Embryonic facial prominence (tissue), 1 donor: ENCODE data around the gene VWA3B.
"Not testable (repeated sequence)": the region's sequence is repeated elsewhere in the genome, so short reads cannot be mapped to it uniquely, and the experiment has no call there.

Source experiments
- DNase-seq: peaks from one replicate; pipeline ENCODE4 v3.0.0-alpha.2; 2016; ENCODE audit errors: extremely low spot score

The VWA3B gene, protein sequence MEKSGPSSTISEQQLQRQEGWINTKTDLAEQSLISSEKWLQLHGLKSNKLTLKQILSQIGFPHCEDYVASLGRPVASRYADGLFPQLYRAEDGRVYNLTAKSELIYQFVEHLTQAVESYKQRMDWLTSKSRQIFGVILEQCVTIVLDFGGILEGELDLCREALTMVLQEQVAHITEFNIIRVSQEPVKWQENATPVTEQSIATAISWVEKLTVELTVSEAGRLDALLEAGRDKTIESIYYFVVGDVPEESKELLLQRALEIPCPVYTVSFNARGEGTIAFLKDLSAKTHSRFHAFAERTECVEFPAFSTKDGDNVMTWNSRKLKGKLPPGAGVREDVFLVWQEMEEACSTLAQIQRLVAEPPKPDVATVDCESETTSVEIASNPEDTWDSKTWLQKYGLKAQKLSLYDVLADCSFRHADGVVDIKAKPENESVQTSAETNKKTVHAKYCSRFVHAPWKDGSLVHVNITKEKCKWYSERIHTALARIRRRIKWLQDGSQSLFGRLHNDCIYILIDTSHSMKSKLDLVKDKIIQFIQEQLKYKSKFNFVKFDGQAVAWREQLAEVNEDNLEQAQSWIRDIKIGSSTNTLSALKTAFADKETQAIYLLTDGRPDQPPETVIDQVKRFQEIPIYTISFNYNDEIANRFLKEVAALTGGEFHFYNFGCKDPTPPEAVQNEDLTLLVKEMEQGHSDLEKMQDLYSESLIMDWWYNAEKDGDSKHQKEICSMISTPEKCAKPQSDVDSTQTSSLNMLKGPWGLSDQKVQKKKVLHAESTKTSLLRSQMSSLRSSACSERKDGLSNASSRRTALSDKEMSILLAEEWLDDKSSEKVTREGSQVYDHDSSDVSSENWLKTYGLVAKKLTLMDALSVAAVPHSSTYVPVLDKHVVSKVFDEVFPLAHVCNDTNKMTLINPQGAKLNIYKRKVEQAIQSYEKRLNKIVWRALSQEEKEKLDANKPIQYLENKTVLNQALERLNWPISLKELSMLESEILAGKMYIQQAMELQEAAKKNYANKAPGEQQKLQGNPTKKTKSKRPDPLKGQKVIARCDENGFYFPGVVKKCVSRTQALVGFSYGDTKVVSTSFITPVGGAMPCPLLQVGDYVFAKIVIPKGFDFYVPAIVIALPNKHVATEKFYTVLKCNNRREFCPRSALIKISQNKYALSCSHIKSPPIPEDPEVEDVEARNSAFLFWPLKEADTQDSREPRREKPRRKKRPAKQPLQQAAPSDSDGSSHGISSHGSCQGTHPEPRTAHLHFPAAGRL (N-terminal part only)

DNA sequence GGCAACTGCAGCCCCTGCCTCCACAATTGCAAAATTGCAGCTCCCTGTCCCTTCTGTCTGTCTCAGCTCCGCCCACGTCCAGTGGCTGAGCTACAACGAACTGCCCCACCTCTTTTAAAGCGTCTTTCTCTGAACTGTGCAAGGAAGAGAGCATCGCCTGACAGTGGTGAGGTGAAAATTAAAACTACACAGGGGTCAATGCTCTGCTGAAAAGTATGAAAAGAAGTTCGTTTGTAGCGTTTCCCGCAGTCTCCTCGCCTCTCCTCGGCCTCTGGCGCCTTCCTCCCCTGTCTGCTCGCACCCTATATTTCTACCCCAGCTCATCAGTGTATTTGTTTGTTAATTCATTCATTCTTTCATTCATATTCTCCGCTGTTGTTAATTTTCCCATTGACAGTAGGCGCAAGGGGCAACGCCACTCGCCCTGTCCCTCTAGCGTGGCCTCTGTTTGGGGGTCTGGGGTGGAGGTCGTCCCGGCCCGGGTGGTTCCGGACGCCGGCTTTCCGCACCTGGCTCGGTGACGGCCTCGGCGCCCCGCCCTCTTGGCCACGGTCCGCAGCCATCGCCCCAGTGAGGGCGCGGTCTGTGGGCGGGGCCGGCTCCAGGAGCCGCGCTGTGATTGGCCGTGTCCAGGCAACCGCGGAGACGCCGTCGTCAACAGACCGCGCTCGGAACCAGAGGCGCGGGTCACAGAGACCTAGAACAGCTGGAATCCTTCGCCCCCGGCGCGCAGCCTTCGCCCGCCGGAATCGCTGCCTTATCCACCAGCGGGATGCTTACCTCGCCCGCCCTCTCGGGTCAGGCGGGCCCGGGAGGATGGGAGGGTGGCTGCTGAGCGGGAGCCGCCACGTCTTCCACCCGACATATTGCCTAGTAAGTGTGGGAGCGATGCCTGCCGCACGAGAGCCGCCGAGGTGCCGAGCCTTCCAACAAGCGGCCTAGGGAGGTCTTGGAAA is at the start of gene VWA3B:
TSS of gene VWA3B (plus strand) at position 677 of the 956 bp plus-strand sequence. CDS start 5,926 bp downstream, outside the sequence.
- DNase-seq: peak; percentile 25

DNA sequence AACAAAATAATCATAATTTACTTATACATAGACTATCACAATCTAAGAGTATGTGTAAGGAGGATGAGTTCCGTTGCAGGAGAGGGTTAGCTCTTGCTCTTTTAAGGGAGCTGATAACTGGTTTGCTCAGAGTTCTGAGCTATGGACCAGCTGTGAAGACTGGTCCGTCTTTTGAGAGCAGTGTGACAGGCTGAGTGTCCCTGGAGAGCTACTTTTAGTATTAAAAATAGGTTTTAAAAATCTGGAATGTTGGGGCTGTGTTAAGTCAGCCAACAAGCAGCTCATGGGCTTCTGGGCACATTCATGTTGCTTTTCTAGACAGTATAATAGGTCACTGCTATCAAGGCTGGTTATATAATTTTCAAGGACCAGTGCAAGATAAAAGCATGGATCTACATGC is 49.8 kb upstream of the VWA3B start:
- DNase-seq: no peak

DNA sequence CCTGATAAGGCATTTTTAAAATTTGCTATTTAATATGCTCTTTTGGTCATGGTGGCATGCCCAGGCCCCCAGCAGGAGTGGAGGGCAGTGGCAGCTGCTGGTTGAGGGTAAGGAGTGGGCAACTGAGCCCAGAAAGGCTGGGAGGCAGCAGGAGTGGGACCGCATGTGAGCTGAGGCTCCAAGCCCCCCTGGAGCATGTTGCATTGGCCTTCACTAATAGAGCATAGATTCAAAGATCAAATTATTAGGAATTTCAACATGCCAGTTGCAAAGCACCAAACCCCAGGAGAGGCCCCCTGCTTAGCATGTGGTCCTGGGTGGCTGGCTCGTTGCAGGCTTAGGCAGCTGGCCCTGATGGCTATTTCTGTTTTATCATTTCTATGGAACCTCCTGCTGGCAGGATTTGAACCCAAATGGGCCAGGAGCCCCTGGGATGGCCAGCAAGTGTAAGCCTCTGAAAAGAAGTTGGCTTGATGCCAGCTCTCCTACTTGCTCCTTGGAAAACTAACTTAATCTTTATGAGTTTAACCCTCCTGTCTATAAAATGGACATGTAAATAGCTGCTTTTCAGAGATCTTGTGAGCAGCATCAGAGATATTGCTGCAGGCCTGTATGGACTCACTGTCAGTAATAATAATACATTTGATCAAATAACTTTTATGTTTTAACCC is 49.2 kb upstream of the VWA3B start:
- DNase-seq: no peak

- DNase-seq: no peak
These were observed 47.7 kb upstream of the VWA3B start for GRCh38 chr2:98039085-98039756.

DNA sequence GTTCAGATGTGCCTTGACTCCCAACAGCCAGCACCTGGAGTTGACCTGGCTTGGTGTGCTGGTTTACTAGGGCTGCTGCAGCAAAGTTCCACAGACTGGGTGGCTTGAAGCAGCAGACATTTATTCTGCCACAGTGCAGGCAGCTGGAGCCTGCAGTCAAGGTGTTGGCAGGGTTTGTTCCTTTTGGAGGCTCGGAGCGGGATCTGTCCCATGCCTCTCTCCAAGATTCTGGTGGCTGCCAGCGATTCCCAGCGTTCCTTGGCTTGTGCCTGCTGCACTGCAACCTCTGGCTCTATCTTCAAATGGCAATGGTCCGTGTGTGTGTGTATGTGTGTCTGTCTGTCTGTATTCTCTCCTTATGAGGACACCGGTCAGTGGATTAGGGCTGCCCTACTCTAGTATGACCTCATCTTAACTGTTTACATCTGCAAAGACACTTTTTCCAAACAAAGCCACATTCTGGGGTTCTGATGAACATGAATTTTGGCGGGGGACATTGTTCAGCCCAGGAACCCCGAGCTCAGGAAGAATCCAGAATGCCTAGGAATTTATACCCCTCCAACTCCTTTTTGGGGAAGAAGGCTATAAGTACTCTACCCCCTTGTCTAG is 46.5 kb upstream of the VWA3B start:
- DNase-seq: no peak

DNA sequence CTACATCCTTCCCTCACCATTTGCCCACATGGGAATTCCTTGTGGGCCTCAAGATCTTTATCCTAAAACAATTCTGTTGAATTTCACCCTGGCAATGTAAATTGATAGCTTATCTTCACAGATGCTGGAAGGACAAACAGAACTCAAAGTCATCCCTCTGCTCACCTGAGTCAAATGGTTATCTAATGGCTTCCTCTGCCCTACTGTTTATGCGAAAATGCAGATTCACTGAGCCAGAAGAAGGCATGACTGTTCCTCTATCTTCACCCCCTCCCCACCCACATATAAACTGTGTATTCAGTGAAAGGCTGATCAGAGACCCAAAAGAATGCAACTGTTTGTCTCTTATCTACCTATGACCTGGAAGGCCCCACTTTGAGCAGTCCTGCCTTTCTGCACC is 43.9 kb upstream of the VWA3B start:
- DNase-seq: no peak

DNA sequence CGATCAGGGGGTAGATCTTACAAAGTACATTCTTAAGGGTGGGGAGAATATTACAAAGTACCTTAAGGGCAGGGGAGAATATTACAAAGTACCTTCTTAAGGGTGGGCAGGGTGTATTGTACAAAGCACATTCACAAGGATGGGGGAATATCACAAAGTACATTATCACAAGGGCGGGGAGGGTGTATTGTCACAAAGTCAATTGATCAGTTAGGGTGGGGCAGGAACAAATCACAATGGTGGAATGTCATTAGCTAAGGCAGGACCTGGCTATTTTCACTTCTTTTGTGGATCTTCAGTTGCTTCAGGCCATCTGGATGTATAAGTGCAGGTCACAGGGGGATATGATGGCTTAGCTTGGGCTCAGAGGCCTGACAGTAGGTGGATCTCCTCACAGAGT is 42.2 kb upstream of the VWA3B start:
- DNase-seq: not testable (repeated sequence)

- no peak for DNase-seq
These were observed 36.9 kb upstream of the VWA3B start for GRCh38 chr2:98050070-98050469.

GRCh38 chr2:98058191-98058975 is 28.6 kb upstream of the VWA3B start:
- no peak for DNase-seq

- no peak for DNase-seq
These were observed 26.7 kb upstream of the VWA3B start for GRCh38 chr2:98060277-98060676.

GRCh38 chr2:98063291-98063854 is 23.6 kb upstream of the VWA3B start:
- no peak for DNase-seq

- DNase-seq: no peak
These were observed 21.2 kb upstream of the VWA3B start for GRCh38 chr2:98065808-98066207.

- DNase-seq: no peak
These were observed 19.8 kb upstream of the VWA3B start for GRCh38 chr2:98067160-98067559.

DNA sequence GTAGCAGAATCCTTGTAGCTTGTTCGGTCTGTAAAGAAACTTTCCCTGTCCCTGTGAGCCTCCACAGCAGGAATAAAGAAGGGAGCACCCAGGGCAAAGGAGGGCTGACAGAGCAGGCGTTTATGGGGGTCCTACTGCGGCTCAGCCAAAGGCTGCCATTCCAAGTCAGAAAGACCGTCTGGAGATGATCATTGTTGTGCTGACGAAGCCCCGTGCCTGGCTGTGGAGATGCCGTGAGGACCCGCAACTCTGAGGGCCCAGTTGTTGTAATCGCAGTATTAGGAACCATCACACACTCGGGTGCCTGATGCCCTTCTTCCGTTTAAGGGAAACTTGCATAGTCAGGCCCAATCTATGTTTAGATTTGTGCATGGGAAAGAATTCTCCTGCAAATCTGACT is 16.9 kb upstream of the VWA3B start:
- DNase-seq: no peak

GRCh38 chr2:98072442-98072841 is 14.5 kb upstream of the VWA3B start:
- no peak for DNase-seq

DNA sequence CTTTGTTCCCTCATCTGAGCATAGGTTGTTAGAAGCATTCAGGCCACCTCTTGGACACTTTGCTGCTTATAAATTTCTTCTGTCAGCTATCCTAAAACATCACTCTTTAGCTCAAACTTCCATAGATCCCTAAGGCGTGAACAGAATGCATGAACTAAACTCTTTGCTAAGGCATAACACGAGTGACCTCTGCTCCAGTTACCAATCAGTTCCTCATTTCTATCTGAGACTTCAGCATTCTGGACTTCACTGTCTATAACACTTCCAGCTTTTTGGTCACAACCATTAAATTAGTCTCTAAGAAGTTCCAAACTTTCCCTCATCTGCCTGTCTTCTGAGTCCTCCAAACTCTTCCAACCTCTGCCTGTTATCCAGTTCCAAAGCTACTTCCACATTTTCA is 8.3 kb upstream of the VWA3B start:
- no peak for DNase-seq

DNA sequence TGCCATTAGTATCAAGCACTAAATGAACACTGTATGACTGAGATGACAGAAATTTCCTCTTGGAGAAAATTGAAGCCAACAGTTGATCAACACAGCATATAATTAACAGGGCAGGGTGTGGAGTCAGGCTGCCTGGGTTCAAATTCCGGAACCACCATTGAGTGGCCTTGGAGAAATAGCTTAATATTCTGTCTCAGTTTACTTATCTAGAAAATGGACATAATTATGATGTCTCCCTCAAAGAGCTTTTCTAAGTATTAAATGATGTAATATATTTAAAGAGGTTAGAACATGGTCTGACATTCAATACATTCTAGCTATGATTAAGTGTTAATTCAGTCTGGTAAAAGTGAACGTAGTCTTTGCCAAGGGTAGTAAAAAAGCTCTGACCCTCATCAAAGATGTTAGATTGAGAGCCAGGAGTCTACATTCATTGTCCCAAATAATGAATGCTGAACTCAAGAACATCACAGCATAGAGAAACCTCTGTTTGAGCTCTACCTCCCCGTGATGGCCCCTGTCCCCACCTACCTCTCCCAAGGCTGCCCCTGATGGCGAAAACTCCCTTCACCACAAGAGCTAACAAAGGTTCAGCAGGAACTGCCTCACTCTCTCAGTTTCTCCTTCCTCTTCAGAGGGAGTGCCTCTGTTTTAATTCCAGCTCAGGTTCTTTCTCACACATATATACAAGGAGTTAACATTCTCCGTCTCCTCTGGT is 2.7 kb upstream of the VWA3B start:
- DNase-seq: no peak

GRCh38 chr2:98084869-98085238 is 2.1 kb upstream of the VWA3B start:
- DNase-seq: no peak
